Bronchial epithelial cell (primary cell): ENCODE measurements around the gene SPATA7. TPM values are rescaled to one million over a fixed set of nuclear protein-coding genes. Genes with fewer than 3 reads are reported as not detected.

Experiments used
- DNase-seq: peaks from one replicate; pipeline ENCODE4 v3.0.0-alpha.2; 2010; ENCODE audit warnings: low read depth
- FAIRE-seq: peaks from 2 replicates; lab custom pipeline; 2011; peaks lifted over from hg19 to GRCh38; lab: Jason Lieb, UNC
- H3K27me3 ChIP-seq: 2 replicates; pipeline ENCODE4 v1.5.1; 2011; ENCODE audit warnings: low read length; ENCODE audit not compliant: control insufficient read depth, insufficient read depth
- H3K36me3 ChIP-seq: 2 replicates; pipeline ENCODE4 v1.5.1; 2011; ENCODE audit warnings: low read length; ENCODE audit not compliant: control insufficient read depth, insufficient read depth
- H3K4me3 ChIP-seq: 2 replicates; pipeline ENCODE4 v1.5.1; 2011; ENCODE audit warnings: mild to moderate bottlenecking, low read depth, low read length, control low read depth
- total RNA-seq: library from RNA; depleted of rRNA; stranded (reverse); fragments of >200 nt; gene quantifications from 2 replicates; pipeline ENCODE4 v1.2.1, GENCODE V29; 2014
- TF ChIP-seq, protein P1 (sequence below): IDR thresholded peaks from 2 replicates; pipeline ENCODE4 v1.5.1; 2011; ENCODE audit warnings: mild to moderate bottlenecking, moderate library complexity, low read length, control low read depth, inconsistent platforms; ENCODE audit not compliant: insufficient read depth, severe bottlenecking

SPATA7 gene
- total RNA-seq, 1 donor from 2014 or later, result 9.2 TPM

DNA sequence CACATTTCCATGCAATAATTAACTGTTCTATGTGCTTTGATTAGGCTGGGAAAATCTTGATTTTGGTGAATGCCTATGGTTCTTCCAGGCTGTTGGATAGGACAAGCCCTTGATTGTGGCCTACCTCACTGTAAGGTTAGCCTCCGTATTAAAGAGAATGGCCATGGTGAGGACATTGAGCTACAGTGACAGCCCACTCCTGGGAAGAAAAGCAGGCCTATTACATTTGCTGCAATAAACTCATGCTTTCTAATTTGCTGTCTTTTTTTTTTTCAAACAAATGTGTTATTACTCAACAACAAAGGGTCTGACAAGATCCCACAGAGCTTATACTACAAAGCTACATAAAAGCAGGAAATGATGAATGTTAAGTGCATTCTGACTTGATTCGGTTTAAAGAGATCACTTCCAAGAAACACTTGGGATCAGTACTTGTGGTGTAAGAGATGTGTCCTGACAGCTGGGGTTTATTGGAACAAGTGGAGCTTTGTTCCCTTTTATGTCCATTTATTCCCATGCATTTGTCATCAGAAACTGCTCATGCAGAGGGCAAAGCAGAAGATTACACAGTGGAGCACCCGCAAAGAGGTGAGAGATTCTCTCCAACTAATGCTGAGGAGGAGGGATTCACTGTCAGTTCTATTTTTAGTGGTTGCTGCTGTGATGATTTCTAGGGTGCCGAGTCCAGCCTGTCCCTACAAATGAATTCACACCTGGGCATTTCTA, 33.3 kb upstream of the SPATA7 start:
- no peak overlapping the region for H3K4me3 ChIP-seq
- DNase-seq (peak; percentile 38), FAIRE-seq (peak; percentile 66)
- H3K36me3 ChIP-seq, result no peaks in the 10 kb centered on the region
- TF ChIP-seq, protein P1, sequence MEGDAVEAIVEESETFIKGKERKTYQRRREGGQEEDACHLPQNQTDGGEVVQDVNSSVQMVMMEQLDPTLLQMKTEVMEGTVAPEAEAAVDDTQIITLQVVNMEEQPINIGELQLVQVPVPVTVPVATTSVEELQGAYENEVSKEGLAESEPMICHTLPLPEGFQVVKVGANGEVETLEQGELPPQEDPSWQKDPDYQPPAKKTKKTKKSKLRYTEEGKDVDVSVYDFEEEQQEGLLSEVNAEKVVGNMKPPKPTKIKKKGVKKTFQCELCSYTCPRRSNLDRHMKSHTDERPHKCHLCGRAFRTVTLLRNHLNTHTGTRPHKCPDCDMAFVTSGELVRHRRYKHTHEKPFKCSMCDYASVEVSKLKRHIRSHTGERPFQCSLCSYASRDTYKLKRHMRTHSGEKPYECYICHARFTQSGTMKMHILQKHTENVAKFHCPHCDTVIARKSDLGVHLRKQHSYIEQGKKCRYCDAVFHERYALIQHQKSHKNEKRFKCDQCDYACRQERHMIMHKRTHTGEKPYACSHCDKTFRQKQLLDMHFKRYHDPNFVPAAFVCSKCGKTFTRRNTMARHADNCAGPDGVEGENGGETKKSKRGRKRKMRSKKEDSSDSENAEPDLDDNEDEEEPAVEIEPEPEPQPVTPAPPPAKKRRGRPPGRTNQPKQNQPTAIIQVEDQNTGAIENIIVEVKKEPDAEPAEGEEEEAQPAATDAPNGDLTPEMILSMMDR, result no peak
- no peaks in the 10 kb centered on the region for H3K27me3 ChIP-seq

DNA sequence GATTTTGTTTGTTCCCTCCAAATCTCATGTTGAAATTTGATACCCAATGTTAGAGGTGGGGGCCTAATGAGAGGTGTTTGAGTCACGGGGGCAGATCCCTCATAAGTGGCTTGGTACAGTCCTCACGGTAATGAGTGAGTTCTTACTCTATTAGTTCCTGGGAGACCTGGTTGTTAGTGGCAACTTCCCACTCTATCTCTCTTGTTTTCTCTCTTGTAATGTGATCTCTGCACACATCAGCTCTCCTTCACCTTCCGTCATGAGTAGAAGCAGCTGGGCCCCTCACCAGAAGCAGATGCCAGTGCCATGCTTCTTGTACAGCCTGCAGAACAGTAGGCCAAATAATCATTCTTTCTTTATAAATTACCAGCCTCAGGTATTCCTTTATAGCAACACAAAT, 32.8 kb upstream of the SPATA7 start:
- DNase-seq, result peak; percentile 11
- H3K27me3 ChIP-seq, result no peaks in the 10 kb centered on the region
- H3K4me3 ChIP-seq, result no peak overlapping the region
- FAIRE-seq, result no peak
- no peaks in the 10 kb centered on the region for H3K36me3 ChIP-seq
- TF ChIP-seq, protein P1, result no peak

DNA sequence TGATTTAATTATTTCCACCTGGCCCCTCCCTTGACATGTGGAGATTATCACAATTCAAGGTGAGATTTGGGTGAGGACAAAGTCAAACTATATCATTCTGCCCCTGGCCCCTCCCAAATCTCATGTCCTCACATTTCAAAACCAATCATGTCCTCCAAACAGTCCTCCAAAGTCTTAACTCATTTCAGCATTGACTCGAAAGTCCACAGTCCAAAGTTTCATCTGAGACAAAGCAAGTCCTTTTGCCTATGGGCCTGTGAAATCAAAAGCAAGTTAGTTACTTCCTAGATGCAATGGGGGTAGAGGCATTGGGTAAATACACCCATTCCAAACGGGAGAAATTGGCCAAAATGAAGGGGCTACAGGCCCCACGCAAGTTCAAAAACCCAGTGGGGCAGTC, 31.1 kb upstream of the SPATA7 start:
- DNase-seq, result no peak
- Histone ChIP-seq H3K36me3 (no peaks in the 10 kb centered on the region), H3K4me3 (no peak overlapping the region), H3K27me3 (no peaks in the 10 kb centered on the region)
- FAIRE-seq, result no peak
- TF ChIP-seq, protein P1, result no peak

DNA sequence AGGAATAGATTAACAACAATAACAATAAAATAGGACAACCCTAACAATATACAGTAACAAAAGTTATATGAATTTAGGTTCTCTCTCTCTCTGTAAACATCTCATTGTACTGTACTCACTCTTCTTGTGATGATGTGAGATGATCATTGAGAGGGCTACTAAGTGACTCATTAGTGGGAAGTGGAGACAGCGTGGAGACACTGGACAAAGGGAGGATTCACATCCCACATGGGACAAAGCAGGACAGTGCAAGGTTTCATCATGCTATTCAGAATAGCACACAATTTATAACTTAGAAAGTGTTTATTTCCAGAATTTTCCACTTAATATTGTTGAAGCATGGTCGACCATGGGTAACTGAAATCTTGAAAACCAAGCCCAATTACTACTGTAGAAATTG, 26.0 kb upstream of the SPATA7 start:
- no peak for FAIRE-seq
- H3K27me3 ChIP-seq, result no peaks in the 10 kb centered on the region
- DNase-seq, result no peak
- H3K4me3 ChIP-seq, result no peak overlapping the region
- no peaks in the 10 kb centered on the region for H3K36me3 ChIP-seq
- TF ChIP-seq, protein P1, result no peak

DNA sequence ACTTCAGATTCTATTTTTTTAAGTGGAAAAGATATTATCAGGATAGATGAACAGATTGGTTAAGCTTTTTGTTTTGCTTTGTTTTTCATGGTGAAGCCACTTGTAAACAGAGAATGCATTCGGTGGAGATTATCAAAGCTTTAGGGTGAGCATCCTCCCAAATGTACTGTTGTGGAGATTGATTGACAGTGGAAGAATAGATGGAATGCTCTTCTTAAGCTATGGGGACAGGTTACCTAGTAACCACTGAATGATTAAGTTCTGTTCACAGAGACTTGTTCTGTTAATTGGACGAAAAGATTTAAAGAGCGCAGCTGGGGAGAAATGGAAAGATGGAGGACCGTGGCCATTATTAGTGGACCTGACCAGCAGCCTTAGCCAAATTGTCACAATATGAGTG, 21.8 kb upstream of the SPATA7 start:
- H3K36me3 ChIP-seq, result no peaks in the 10 kb centered on the region
- H3K4me3 ChIP-seq, result no peak overlapping the region
- FAIRE-seq (no peak), DNase-seq (no peak)
- H3K27me3 ChIP-seq, result no peaks in the 10 kb centered on the region
- TF ChIP-seq, protein P1, result no peak
